Adipocyte (in vitro differentiated cells): ENCODE measurements around the gene SAMD9L.
"Not testable (repeated sequence)": the region's sequence is repeated elsewhere in the genome, so short reads cannot be mapped to it uniquely, and the experiment has no call there.

Experiments
- DNase-seq: peaks from one replicate; pipeline ENCODE4 v3.0.0-alpha.2; 2015; ENCODE audit warnings: low read depth
- H3K27me3 ChIP-seq: replicated peaks from 2 replicates; pipeline ENCODE4 v1.7.0; 2013; ENCODE audit warnings: mild to moderate bottlenecking, low read length, moderate library complexity; ENCODE audit not compliant: control insufficient read depth, insufficient read depth
- H3K36me3 ChIP-seq: 2 replicates; pipeline ENCODE4 v1.7.0; 2013; ENCODE audit warnings: low read length, mild to moderate bottlenecking, moderate library complexity; ENCODE audit not compliant: control insufficient read depth, insufficient read depth, severe bottlenecking
- H3K4me1 ChIP-seq: 2 replicates; pipeline ENCODE4 v1.7.0; 2013; ENCODE audit warnings: mild to moderate bottlenecking, low read length, moderate library complexity; ENCODE audit not compliant: control insufficient read depth, insufficient read depth
- H3K4me3 ChIP-seq: 2 replicates; pipeline ENCODE4 v1.7.0; 2013; ENCODE audit warnings: mild to moderate bottlenecking, low read length, moderate library complexity
- H3K9ac ChIP-seq: 2 replicates; pipeline ENCODE4 v1.7.0; 2013; ENCODE audit warnings: mild to moderate bottlenecking, low read length, moderate library complexity
- H3K9me3 ChIP-seq: 2 replicates; pipeline ENCODE4 v1.7.0; 2013; ENCODE audit warnings: mild to moderate bottlenecking, low read length, moderate library complexity; ENCODE audit not compliant: control insufficient read depth

Gene SAMD9L

DNA sequence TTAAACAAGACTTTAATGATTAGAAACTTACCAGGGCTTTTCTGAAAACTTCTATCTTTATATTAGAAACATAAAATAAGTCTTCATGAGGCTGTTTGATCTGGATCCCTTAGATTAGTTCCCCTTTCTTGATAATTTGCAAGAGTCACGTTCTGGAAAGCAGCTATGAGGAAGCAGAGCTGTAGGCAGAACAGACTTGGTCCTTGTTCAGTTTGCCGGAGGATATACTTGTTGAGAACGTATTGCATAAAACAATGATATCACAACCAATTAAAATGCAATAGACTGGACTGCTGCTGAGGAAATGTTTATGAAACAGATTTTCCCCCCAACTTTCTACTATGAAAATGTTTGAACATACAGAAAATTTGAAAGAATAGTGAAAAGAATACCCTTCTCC, 2.8 kb downstream of the SAMD9L start:
- H3K27me3 ChIP-seq, result no peaks in the 10 kb centered on the region

DNA sequence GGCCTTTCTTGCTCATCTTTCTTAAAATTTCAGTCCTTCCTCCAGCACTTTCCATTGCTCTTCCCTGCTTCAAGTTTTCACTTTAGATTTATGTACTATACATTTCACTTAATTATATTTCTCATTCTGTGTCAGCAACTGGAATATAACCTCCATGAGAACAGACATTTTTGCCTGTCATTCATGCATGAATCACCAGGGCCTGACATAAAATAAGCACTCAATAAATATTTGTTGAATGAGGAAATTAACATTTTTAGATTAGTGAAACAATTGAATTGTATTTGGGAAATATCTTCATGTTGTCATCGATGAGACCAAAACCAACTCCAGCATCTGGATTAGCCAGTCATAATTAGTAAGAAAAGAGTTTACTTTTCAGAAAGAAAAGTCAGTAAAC, 6.1 kb downstream of the SAMD9L start:
- Histone ChIP-seq H3K9ac (no peak overlapping the region), H3K36me3 (peaks cover 38% of the 10 kb centered on the region), H3K9me3 (no peaks in the 10 kb centered on the region), H3K27me3 (no peaks in the 10 kb centered on the region), H3K4me1 (peaks cover 8% of the 10 kb centered on the region), H3K4me3 (no peak overlapping the region)
- peak; percentile 9 for DNase-seq

More for the DNA sequence above, 2.8 kb downstream of the SAMD9L start:
- no peak overlapping the region for H3K4me3 ChIP-seq
- H3K9me3 ChIP-seq, result no peaks in the 10 kb centered on the region
- H3K36me3 ChIP-seq, result peaks cover 20% of the 10 kb centered on the region
- no peak overlapping the region for H3K9ac ChIP-seq
- peaks cover 19% of the 10 kb centered on the region for H3K4me1 ChIP-seq
- DNase-seq, result peak; percentile 19

DNA sequence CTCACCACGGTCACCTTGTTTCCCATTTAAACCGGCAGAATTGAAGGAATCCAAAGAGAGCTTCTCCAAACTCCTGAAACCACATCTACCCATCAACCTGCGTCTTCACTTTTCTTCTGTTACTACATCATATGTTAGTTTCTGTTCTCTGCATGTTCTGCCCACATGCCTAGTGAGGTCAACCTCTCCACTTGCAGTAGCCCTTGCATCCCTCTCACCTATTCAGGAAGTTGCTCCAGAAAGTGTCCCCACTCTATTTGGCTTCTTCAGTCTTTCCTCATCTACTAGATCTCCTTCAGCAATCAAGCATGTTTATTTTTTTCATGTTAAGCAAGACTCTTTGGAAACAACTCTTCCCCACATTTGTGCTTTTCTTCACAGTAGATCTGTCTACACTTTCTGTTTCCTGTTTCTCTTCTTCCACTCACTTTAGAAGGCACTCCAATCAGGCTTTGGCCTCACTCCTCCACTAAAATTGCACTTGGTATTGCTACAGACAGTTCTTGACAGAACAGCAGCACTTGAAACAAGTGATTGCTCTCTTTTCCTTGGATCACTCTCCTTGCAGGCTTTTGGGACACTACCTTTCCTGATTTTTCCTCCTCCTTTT, 7.5 kb downstream of the SAMD9L start:
- H3K4me1 ChIP-seq, result no peaks in the 10 kb centered on the region
- DNase-seq, result no peak
- H3K4me3 ChIP-seq, result no peak overlapping the region
- H3K27me3 ChIP-seq, result no peaks in the 10 kb centered on the region
- H3K36me3 ChIP-seq, result peaks cover 44% of the 10 kb centered on the region
- no peaks in the 10 kb centered on the region for H3K9me3 ChIP-seq
- no peak overlapping the region for H3K9ac ChIP-seq

DNA sequence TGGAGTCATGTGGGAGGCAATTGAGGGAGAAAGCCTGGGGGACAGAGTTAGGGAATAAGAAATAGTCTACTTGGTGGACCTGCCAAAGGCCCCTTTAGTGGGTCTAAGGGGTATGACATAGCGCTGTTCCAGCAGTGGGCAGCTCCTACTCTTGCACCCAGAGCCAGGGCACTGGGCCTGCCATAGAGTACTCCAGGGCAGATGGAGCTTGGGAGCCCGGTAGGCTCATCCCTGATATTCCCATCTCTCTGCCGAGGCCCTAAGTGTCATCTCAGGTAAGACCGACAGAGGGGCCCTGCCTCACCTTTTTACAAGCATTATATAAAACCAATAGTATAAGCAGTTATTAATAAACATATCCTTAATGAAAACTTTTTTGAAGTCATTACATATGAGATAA, 9.6 kb downstream of the SAMD9L start:
- no peak overlapping the region for H3K9ac ChIP-seq
- peaks cover 19% of the 10 kb centered on the region for H3K9me3 ChIP-seq
- H3K4me3 ChIP-seq, result no peak overlapping the region
- H3K27me3 ChIP-seq, result no peaks in the 10 kb centered on the region
- no peak for DNase-seq
- H3K4me1 ChIP-seq, result no peaks in the 10 kb centered on the region
- peaks cover 46% of the 10 kb centered on the region for H3K36me3 ChIP-seq

DNA sequence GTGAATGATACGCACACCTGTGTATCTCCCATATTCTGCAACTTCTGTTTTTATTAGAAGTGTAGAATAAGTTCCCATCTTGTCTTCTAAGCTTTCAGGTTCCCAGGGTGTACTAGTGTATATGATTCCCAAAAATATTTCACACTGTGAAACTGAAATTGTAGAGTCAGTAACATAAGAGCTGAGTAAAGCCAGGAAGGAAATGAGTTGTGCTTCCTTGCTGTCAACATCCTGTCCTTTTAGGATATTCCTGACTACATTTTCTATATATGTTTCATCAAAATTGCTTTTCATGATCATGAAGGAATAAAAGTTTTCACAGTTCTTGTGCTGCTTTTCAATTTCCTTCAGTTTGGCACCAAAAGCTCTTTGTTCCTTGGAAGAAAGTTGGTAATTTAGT, 15.2 kb downstream of the SAMD9L start:
- DNase-seq, result no peak
- H3K27me3 ChIP-seq, result no peaks in the 10 kb centered on the region

DNA sequence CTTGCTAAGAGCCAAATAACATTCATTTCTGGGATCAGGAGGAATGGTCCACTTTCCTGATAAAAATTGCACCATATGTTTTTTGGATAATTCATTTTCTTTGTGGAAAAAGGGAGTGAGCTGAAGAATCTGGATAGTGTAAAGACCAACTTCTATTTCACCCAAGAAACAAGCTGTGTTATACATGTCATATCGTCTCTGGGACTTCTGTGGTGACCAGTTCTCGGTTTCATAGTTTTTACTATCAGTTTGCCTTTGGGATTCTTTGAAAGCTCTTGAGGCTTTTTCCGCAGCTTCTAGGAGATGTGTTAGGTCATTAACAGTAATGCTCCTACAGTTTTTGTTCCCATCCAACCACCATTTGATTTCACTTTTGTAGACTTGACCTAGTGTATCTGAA, 16.0 kb downstream of the SAMD9L start:
- H3K9me3 ChIP-seq, result peaks cover 39% of the 10 kb centered on the region
- DNase-seq, result no peak
- no peaks in the 10 kb centered on the region for H3K4me1 ChIP-seq
- no peak overlapping the region for H3K9ac ChIP-seq
- H3K4me3 ChIP-seq, result no peak overlapping the region
- H3K36me3 ChIP-seq, result peaks cover 20% of the 10 kb centered on the region
- no peaks in the 10 kb centered on the region for H3K27me3 ChIP-seq

More for the DNA sequence above, 15.2 kb downstream of the SAMD9L start:
- Histone ChIP-seq H3K4me1 (no peaks in the 10 kb centered on the region), H3K4me3 (no peak overlapping the region), H3K9me3 (peaks cover 38% of the 10 kb centered on the region), H3K9ac (no peak overlapping the region), H3K36me3 (peaks cover 24% of the 10 kb centered on the region)

DNA sequence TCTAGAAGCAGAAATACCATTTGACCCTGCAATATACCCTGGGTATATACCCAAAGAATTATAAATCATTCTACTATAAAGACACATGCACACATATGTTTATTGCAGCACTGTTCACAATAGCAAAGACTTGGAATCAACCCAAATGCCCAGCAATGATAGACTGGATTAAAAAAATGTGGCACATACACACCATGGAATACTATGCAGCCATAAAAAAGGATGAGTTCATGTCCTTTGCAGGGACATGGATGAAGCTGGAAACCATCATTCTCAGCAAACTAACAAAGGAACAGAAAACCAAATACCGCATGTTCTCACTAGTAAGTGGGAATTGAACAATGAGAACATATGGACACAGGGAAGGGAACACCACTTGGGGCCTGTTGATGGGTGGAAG, 21.2 kb downstream of the SAMD9L start:
- H3K4me3 ChIP-seq, DNase-seq, H3K9me3 ChIP-seq, H3K4me1 ChIP-seq, H3K9ac ChIP-seq, H3K27me3 ChIP-seq, H3K36me3 ChIP-seq: not testable (repeated sequence)

DNA sequence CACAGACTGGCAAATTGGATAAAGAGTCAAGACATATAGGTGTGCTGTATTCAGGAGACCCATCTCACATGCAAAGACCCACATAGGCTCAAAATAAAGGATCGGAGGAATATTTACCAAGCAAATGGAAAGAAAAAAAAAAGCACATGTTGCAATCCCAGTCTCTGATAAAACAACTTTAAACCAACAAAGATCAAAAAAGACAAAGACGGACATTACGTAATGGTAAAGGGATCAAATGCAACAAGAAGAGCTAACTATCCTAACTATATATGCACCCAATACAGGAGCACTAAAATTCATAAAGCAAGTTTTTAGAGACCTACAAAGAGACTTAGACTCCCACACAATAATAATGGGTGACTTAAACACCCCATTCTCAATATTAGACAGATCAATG, 24.7 kb downstream of the SAMD9L start:
- not testable (repeated sequence) for H3K9me3 ChIP-seq, H3K9ac ChIP-seq, DNase-seq, H3K27me3 ChIP-seq, H3K4me3 ChIP-seq, H3K4me1 ChIP-seq, H3K36me3 ChIP-seq

DNA sequence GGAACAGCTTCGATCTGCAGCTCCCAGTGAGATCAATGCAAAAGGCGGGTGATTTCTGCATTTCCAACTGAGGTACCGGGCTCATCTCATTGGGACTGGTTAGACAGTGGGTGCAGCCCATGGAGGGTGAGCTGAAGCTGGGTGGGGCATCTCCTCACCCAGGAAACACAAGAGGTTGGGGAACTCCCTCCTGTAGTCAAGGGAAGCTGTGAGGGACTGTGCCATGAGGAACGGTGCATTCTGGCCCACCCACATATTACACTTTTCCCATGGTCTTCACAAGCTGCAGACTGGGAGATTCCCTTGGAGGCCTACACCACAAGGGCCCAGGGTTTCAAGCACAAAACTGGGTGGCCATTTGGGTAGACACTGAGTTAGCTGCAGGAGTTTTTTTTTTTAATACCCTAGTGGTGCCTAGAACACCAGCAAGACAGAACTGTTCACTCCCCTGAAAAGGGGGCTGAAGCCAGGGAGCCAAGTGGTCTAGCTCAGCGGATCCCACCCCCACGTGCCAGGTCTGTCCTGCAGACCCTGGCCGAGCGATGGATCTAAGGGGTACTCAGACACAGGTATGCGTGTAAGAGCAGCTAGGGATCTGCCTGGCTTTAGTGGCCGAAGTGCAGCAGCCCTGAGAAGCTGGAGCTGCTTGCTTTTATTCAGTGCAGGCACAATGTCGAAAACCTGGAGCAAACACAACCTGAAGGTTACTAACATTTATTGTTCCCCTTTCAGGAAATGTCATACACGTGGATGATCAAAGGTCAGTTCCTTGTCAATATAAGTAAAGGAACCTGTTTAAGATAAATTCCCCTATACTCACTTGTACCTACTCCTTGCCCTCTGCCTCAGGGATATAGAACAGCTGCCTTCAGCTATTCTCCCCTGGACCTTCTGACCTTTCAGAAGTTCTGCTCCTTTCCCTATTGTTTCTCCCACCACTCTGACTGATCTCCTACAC, 27.3 kb downstream of the SAMD9L start:
- Histone ChIP-seq H3K36me3 (no peaks in the 10 kb centered on the region), H3K9me3 (no peaks in the 10 kb centered on the region)
- no peak for DNase-seq

DNA sequence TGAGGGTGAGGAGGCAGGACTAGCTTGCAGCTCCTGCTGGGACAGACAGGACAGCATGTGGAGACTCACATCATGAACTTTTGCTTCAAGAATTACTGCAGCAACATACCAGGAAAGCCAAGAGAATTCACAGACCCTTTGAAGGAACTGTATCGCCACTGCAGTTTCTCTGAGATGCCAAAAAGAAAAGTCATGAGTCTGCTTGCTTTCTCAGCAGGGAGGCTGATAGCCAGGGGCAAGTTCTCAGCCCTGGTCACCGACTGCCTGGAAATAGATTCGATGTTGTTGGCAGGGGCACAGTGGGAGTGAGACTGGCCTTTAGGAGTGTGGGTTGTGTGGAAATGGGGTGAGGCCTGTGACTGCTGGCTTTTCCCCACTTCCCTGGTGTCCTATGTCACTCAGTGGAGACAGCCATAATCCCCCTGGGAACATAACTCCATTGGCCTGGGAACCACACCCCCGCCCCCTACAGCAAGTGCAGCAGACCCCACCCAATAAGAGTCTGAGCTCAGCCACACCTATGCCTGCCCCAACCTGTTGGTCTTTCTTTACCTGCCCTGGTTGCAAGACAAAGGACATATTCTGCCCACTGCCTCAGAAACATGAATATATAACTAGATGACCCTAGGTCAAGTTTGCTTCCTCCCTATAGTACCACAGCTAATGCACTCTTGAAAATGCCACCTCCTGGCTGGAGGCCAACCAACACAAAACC, 28.8 kb downstream of the SAMD9L start:
- Histone ChIP-seq H3K27me3 (no peaks in the 10 kb centered on the region), H3K36me3 (no peaks in the 10 kb centered on the region), H3K9me3 (no peaks in the 10 kb centered on the region), H3K4me3 (no peak overlapping the region), H3K4me1 (peaks cover 22% of the 10 kb centered on the region), H3K9ac (no peak overlapping the region)
- DNase-seq, result peak; percentile 46

More for the DNA sequence above, 27.3 kb downstream of the SAMD9L start:
- H3K4me3 ChIP-seq, result no peak overlapping the region
- peaks cover 20% of the 10 kb centered on the region for H3K4me1 ChIP-seq
- no peaks in the 10 kb centered on the region for H3K27me3 ChIP-seq
- no peak overlapping the region for H3K9ac ChIP-seq

DNA sequence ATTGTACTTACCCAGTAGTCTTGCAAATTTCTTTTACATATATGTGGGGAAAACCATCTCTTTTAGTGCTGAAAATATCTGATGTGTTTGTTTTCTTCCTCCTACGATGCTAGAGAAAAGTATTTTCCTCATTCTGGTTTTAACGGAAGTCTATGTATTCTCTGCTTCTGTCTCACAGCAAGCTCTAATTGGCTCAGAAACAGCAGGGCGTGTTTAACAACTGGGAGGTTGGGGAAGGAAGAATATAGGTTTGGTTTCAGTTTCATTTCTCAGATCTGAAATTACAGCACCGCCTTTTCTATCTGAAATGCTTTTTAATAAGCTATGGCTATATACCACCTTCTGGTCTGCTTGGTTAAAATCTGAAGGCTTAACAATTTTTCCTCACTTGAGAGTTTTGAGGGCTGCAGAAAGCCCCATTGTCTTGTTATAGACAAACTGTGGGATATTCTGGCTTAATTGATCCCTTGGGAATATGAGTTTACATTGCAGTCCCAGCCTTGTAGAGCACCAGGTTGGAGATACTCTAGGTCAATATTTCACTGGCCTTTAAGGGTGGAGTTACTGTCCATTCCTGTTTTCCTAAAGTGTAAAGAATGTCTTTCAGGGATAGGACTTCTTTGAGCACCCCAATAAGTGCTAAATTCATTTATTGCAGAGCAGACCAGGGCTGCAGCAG, 30.2 kb downstream of the SAMD9L start, which contains the start of gene SAMD9:
Gene SAMD9, minus strand, starts transcription at position 128 of the 679 bp plus-strand sequence. CDS start 11,882 bp downstream, outside the sequence.
- Histone ChIP-seq H3K4me3 (peak within 1 kb of the TSS; percentile 84), H3K27me3 (no peaks in the 10 kb centered on the region), H3K9ac (peak within 1 kb of the TSS; percentile 77), H3K9me3 (no peaks in the 10 kb centered on the region), H3K4me1 (peaks cover 22% of the 10 kb centered on the region), H3K36me3 (no peaks in the 10 kb centered on the region)
- peak; percentile 96 for DNase-seq
